HT1080 (cell line): ENCODE data around the gene UBA6. TPM values are rescaled to one million over a fixed set of nuclear protein-coding genes. Genes with fewer than 3 reads are reported as not detected.
"Not testable (repeated sequence)": the region's sequence is repeated elsewhere in the genome, so short reads cannot be mapped to it uniquely, and the experiment has no call there.

ENCODE experiments used
- DNase-seq: peaks from one replicate; pipeline ENCODE4 v3.0.0-alpha.2; 2015; ENCODE audit warnings: low read depth
- total RNA-seq: library from RNA; depleted of rRNA; stranded (reverse); fragments of >200 nt; shearing (Covaris generic); gene quantifications from 2 replicates; pipeline ENCODE4 v1.2.3, GENCODE V29; 2014

Gene UBA6
- total RNA-seq, 1 experiment from 2014 or later: 60.6 TPM

DNA sequence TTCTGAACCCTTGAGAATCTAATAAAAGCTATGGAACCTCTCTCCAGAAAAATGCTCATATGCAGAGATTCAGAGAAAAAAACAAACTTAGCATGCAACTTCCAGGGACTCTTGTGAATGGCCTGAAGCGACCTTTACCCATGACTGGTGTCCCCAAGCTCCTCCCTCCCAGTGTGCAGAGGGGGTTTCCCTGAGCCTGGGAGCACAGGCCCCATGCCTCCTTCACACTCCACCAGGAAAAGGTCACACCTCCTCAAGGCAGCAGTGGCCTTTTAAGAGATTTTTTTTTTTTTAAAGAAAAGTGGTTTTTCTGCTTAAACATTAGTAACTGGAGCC is 13.3 kb upstream of the UBA6 start:
- no peak for DNase-seq

DNA sequence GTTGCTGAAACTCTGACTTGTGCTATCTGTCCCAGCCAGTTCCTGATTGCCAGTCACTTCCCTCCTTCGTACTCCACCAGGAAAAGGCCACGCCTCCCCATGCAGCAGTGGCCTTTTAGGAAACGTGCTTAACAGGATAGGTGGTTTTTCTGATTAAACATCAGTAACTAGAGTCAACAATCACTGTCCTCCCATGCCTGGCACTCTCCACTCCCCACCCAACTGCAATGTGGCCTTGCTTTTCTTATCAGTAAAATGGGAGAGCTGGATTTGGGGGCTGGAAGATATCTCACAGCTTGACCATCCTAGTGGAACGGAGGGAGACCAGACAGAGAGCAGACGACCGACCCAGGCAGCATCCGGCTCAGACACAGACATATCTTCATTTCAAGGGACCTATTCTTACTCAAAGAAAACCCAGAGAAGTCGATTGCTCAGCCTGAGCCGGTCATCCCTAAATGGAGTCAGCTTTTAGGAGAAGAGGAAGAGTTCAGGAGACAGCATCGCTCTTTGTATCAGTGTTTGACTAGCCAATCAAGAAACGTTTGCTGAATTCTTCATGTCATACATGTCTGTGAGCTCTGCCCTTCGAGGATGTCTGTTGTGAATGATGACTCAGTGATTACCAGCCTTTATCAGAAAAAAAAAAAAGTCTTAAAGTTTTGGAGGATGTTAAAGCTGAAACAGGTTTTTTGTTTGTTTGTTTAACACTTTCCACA is 12.7 kb upstream of the UBA6 start:
- DNase-seq: peak; percentile 77

DNA sequence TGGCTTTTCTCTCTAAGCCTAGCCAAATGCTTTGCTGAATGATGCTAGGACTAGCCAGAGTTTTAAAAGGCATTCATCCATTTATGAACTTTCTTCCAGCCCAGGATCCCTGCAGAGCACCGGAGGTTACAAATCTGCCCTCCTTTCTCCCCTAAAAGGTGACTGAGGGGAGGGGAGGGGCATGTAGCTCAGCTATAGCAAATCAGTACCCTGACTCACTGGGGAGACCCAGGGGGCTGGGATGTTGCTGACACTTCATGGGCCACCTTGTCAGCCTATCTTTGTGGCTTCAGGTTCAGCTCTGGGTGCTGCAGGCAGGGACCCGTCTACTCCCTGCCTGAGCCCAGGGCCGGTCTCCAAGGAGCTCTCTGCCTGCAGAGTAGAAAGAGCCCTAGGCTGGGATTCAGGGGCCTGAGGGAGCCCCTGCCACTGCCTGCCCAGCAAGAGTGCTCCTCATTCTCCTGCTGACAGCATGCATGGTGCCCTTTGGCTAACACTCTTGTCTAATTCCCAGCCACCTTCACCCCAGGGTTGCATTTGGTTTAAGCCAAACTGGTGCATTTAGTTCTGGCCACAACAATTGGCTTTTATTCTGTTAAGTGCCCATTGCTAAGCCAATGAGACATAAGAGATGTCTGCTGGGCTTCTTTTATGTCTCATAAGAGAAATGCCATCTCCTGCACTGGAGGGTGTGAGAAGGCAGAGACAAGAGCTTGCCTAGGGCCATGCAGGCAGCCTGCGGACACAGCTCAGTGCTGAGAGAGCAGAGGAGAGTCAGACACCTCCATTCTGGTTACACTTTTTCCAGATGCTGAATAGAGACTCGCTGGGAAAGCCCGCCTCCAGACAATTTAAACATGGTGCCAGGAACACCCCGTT is 11.9 kb upstream of the UBA6 start:
- DNase-seq: no peak

DNA sequence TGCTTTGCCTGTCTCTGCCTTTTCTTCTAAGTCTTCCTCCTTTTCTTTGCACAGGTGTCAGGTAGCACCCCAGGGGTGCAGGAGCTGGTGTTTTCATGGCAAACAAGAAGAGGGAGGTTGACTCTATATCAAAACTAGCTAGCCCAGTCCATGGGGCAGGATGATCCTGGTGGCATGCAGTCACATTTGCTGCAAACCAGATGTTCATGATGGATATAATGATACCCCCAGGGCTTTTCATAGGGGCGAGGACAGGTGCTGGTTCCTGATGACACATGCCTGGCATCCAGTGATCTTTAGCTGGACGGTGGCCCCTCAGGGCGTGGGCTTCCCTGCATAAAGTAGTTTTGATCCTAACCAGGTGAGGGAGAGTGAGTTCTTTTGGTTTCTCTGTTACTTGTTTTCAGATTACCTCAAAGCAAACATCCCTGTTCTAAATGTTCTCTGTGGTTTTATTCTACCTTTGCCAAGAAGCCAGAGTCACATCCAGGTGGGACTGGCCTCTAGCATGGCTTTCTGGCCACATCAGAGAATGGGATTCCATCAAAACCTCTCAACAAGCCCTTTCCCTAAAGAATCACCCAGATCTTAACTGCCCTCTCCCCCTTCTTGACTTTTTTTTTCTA is 11.2 kb upstream of the UBA6 start:
- no peak for DNase-seq

DNA sequence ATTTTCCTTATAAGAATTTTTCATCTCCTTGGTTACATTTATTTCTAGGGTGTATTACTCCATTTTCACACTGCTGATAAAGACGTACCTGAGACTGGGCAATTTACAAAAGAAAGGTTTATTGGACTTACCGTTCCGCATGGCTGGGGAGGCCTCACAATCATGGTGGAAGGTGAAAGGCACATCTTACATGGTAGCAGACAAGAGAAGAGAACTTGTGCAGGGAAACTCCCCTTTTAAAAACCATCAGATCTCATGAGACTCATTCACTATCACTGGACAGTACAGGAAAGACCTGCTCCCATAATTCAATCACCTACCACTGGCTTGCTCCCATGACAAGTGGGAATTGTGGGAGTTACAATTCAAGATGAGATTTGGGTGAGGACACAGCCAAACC is 5.7 kb upstream of the UBA6 start:
- DNase-seq: not testable (repeated sequence)

DNA sequence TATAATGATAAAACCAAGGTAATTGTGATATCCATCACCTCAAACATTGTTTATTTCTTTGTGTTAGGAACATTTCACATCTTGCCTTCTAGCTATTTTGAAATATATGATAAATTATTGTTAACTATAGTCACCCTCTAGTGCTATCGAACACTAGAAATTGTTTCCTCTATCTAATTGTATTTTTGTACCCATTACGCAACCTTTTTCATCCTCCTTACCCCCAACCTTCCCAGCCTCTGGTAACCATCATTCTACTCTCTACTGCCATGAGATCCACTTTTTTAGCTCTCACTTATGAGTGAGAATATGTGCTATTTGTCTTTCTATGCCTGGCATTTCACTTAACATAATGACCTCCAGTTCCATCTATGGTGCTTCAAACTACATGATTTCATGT is 3.9 kb upstream of the UBA6 start:
- DNase-seq: no peak

DNA sequence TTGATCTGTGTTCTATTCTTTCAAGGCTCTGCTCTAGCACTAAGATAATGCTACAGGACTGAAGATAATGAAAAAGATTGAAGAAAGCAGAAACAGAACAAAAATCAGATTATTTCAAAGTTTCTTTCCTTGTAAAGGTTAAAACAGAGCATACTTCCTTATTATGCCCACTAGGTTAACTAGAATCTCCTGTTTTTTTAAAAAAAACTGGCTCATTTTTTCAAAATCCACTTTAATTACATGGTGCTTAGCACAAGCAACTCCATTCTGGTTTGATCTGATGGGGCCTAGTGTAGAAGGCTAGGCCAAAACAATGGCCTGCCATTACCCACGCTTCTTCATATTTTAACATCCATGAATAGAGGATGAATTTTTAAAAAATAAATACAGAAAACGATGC is 1.2 kb upstream of the UBA6 start:
- no peak for DNase-seq

DNA sequence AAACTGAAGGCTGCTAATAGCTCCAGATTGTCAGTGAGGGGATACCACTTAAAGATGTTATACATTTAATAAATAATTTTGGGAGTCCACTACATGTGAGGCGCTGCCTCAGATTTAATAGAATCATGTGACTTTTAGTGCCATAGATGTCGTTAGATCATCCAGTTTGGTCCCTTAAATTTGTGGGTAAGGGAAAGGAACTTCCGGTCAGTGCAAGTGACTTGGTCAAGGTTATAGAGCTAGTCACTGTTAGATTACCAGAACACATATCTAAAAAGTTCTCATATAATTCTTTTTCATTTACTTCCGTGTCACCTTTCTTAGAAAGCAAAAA is 529 bp upstream of the UBA6 start:
- DNase-seq: no peak

DNA sequence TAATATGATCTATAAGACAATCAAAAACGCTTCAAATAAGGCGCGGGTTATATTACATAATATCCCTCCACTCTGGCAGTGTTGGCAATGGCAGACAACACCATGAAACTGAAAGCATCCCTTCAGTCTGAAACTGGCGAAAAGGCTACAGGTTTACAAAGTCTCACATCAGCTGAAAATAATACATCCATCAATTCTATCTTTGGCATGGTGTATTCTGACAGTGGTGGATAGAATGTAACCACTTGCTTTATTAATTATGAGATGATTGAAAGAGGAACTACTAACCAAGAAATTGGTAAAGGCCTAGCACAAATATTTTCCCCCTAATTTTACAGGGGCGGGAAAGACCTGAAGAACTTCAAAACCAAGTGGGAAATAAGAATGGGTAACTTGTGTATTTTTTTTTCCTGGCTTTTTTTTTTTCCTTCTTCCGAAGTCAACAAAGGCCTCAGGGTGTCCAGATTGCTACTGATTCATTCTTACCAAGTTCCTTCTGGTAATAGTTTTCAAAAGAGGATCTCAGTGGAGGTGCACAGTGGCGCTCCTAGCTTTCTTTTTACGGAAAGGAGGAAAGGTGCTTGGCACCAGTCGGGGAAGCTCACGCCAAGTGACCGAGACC is 728 bp downstream of the UBA6 start:
- DNase-seq: no peak

DNA sequence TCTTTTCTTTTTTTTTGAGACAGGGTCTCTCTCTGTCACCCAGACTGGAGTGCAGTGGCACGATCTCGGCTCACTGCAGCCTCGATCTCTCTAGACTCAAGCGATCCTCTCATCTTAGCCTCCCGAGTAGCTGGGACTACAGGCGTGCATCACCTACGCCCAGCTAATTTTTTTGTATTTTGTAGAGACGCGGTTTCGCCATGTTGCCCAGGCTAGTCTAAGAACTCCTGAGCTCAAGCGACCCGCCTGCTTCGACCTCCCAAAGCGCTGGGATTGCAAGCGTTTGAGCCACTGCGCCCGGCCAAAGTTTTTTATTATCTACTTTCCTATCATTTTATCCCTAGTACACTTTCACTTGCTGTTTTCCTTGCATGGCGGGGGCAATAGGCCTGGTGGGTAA is 1.4 kb downstream of the UBA6 start:
- no peak for DNase-seq

DNA sequence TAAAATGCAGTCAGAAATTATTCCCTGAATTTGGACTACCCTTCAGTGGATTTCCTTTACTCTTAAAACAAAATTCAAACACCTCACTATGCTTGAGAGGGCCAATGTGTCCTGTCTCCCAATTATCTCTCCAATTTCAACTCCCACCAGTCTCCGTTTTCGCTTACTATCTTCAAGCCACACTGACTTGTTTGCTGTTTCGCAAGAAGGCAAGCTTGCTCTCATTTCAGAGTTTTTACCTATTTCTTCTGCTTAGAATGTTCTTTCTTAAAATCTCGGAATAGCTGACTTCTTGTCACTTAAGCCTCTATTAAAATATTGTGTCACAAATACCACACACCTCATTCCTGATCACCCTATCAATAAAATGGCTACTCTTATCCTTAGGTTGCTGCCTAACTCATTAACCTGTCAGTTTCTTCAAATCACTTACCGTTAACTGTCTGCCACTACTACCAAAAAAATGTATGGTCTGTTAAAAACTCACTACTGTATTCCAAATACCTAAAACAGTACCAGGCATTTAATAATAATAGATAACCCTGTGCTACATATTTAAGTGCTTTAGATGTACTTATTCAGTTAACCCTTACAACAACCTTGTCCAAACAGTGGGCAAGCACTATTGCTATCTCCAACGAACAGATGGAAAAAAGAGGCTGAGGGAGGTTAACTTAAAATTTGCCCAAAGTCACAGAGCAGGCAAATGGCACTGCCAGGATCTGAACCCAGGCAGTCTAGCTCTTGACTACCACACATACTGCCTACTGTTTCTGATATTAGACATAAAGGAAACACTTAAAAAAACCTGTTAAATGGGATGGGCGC is 2.9 kb downstream of the UBA6 start:
- DNase-seq: no peak

DNA sequence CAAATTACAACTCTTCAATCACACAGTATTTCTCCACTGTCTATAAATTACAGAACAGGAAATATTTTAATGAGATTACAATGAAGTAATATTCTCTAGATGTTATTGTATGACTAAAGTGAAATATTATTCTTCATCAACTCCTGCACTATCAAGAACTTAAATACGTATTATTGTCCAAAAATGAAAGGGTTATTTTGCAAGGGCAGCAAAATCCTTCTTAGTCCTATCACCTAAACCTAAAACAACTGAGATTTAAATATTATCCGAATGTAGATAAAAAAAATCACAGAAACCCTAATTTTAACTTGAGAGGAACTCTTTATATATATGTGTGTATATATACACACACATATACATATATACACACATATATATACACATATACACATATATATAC is 4.9 kb downstream of the UBA6 start:
- no peak for DNase-seq

DNA sequence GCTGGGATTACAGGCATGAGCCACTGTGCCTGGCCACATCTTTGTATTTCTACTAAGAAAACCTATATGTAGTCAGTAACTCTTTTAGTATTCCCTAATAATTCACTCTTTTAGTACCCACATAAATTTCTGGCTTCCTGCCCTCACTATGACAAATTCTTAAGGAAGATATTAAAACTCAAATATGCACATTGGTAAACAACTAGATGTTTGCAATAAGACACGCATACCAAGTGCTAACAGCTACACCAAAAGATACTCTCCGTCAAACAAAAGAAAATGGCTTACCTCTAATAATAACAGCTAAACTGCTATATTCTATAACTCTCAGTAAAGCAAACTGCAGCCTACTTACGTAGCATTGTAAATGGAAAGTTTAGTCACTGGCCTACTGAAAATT is 6.3 kb downstream of the UBA6 start:
- DNase-seq: no peak

DNA sequence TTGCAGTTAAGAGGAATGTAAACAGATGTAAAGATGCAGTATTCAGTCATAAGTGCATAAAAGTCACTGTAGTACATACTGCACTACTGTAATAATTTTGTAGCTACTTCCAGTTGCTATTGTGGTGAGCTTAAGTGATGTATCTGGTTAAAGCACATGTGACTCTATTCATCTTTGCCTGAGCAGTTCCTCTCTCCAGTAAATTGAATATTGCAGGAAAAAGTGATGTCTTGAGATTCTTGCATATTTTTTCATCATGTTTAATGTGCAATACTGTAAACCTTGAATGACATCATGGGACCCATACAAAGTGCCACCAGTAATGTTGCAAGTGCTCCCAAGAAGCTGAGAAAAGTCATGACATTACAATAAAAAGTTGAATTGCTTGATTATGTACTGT is 9.6 kb downstream of the UBA6 start:
- no peak for DNase-seq

DNA sequence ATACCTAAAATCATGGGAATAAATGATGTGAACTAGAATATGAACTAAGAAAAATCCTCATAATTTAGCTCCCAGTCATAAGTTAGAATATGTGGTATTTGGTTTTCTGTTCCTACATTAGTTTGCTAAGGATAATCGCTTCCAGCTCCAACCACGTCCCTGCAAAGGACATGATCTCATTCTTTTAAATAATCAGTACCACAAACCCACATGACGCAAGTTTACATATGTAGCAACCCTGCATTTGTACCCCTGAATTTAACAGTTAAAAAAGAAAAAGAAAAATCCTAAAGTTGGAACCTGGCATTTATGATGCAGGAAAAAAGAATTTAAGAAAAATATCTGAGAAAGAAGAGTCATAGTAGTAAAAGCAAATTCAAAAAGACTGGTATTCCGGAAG is 13.3 kb downstream of the UBA6 start:
- DNase-seq: no peak

DNA sequence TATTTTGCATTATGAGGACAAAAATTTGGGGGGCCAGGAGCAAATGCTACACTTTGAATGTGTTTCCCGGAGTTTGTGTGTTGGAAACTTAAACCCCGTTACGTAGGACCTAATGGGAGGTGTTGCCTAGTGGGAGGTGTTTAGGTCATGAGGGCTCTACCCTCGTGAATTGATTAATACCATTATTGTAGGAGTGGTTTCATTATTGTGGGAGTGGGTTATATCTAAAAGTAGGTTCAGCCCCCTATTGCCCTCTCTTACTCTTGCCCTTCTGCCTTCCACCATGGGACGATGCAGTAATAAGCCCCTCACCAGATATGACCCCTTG is 15.5 kb downstream of the UBA6 start:
- no peak for DNase-seq

DNA sequence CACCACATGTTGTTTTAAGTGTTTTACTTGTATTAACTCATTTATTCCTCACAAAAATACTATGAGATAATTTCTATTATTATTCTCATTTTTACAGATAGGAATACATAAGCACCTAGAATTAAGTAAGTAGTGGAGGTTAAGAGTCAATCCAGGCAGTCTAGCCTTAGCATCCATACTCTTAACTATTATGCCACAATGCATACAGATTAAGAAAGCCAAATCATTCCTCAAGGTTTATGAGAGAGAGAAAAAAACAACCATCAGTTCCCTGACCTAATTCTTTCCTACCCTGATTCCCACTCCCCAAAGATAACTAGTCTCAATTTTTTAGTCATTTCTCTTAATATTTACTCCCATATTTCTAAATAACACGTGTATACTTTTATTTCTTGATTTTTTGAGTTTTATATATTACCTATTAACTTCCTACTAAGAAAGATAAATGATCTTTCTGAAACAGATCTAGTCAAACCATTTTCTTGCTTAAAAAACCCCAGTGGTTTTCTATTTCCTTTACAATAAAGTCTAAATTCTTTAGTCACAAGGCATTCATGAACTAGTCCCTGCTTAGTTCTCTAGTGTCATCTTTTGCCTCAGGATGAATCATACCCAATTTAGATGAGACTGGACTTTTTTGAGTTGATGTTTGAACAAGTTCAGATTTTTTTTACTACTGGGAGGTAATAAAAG is 16.0 kb downstream of the UBA6 start:
- DNase-seq: no peak

DNA sequence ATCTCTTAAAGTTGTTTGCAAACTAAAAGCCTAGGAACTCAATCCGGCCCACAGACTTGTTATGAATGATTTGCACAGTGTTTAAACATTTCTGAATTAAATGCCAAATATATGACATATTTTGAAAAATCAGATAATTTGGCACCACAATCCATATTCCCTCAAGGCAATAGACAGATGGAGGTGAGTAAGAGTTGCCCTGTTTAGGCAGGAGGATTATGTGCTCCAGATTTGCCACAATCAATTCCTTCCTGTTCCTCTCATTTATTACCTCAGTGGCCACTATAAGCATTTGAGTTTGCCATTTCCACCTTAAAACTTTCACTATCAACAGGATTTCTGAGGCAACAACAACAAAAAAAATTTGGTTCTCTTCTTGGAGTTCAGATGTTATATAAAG is 18.7 kb downstream of the UBA6 start:
- DNase-seq: no peak

DNA sequence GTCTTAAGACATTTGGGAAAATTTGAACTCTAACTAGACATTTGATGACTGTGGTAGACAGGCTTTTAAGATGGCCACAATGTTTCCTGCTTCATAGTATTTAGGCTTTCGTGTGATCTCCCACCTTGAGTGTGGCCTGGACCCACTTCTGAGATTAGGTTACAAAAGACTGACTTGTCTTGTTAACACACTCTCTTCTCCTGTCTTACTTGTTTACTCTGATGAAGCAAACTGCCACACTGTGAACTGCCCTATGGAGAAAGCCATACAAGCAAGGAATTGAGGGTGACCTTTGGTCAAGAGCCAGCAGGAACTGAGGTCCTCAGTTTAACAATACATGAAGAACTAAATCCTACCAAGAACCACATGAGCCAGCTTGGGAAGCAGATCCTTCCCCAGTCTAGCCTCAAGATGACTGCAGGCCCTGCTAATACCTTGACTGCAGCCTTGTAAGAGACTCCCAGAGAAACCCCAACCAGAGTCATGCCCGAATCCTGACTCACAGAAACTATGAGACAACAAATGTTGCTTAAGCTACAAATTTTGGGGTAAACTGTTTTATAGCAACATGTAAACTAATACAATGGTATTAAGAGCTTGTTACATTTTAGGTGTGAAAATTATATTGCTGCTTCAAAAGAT is 20.3 kb downstream of the UBA6 start:
- peak; percentile 27 for DNase-seq

DNA sequence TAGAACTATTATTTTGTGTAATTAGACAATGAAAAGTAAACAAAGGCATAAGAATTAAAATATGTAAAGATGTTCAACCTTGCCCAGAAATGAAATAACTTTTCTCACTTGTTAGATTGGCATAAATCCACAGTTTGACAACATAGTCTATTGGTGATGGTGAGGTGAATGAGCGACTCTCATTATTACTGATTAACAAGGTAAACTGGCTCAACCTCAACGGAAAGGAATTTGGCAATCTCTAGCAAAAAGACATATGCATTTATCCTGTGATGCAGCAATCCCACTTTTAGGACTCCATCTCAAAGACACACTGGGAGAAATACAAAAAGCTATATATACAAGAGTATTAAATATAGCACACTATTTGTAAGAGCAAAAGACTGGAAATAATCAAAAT is 22.3 kb downstream of the UBA6 start:
- DNase-seq: no peak
